ENCODE results near the gene NNMT. TPM values are rescaled to one million over a fixed set of nuclear protein-coding genes. Genes with fewer than 3 reads are reported as not detected.
A peak's percentile ranks its signal among the peaks of the same experiment; 100 is the strongest.

Gene NNMT
- total RNA-seq, 1 experiment from 2014 or later, result not detected

GRCh38 chr11:114301927-114302326 lies 5.7 kb downstream of the NNMT start:
- H3K27me3 ChIP-seq (ENCODE audit: control insufficient read depth, insufficient read depth, low read length), result no peaks in the 10 kb centered on the region
- no peak overlapping the region for H3K4me3 ChIP-seq (ENCODE audit: insufficient read depth, low read depth, low read length)
- no peak for DNase-seq
- no peaks in the 10 kb centered on the region for H3K36me3 ChIP-seq (replicated peaks; ENCODE audit: control insufficient read depth, insufficient read depth, low read length)

DNA sequence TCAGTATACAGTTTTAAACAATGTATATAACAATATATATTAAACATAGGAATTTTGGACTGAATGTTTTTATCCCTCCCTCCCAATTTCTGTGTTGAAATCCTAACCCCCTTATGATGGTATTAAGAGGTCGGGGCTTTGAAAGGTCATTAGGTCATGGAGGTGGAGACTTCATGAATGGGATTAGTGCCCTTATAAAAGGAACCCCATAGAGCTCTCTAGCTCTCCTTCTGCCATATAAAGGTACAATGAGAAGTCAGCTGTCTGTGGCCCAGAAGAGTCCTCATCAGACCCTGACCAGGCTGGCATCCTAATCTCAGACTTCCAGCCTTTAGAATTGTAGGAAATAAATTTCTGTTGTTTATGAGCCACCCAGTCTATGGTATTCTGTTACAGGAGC lies 6.5 kb downstream of the NNMT start:
- Histone ChIP-seq H3K36me3 (replicated peaks; ENCODE audit: control insufficient read depth, insufficient read depth, low read length) (no peaks in the 10 kb centered on the region), H3K4me3 (ENCODE audit: insufficient read depth, low read depth, low read length) (no peak overlapping the region)
- DNase-seq, result no peak

GRCh38 chr11:114304065-114304464 lies 7.9 kb downstream of the NNMT start:
- H3K36me3 ChIP-seq (replicated peaks; ENCODE audit: control insufficient read depth, insufficient read depth, low read length), result no peaks in the 10 kb centered on the region

More for the DNA sequence above, 6.5 kb downstream of the NNMT start:
- H3K27me3 ChIP-seq (ENCODE audit: control insufficient read depth, insufficient read depth, low read length), result no peaks in the 10 kb centered on the region

DNA sequence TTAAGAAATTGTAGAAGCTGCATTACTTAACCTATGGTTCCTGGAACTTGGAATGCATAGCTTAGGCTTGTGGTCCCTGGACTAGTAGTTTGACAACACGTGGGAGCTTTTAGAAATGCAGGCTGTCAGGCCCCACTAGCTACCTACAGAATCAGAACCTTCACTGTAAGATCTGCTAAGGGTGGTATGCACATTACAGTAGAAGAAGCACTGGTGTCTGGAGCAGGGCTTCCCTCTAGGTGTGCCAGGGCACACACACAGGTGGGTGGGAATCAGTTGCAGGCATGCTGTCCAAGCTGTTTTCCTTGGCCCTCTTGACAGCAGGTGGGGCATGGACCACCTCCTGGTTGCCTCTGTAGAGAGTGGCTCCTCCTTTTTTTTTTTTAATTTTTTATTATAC lies 8.8 kb downstream of the NNMT start:
- Histone ChIP-seq H3K4me3 (ENCODE audit: insufficient read depth, low read depth, low read length) (no peak overlapping the region), H3K27me3 (ENCODE audit: control insufficient read depth, insufficient read depth, low read length) (no peaks in the 10 kb centered on the region), H3K36me3 (replicated peaks; ENCODE audit: control insufficient read depth, insufficient read depth, low read length) (no peaks in the 10 kb centered on the region)
- DNase-seq, result no peak

More at GRCh38 chr11:114304065-114304464, 7.9 kb downstream of the NNMT start:
- no peaks in the 10 kb centered on the region for H3K27me3 ChIP-seq (ENCODE audit: control insufficient read depth, insufficient read depth, low read length)
- H3K4me3 ChIP-seq (ENCODE audit: insufficient read depth, low read depth, low read length), result no peak overlapping the region
- DNase-seq, result no peak

- Histone ChIP-seq H3K4me3 (ENCODE audit: insufficient read depth, low read depth, low read length) (no peak overlapping the region), H3K27me3 (ENCODE audit: control insufficient read depth, insufficient read depth, low read length) (no peaks in the 10 kb centered on the region), H3K36me3 (replicated peaks; ENCODE audit: control insufficient read depth, insufficient read depth, low read length) (no peaks in the 10 kb centered on the region)
- DNase-seq, result no peak
These were observed 11.5 kb downstream of the NNMT start for GRCh38 chr11:114307524-114308203.

- no peak overlapping the region for H3K4me3 ChIP-seq (ENCODE audit: insufficient read depth, low read depth, low read length)
- H3K36me3 ChIP-seq (replicated peaks; ENCODE audit: control insufficient read depth, insufficient read depth, low read length), result no peaks in the 10 kb centered on the region
- H3K27me3 ChIP-seq (ENCODE audit: control insufficient read depth, insufficient read depth, low read length), result no peaks in the 10 kb centered on the region
- no peak for DNase-seq
These were observed 12.5 kb downstream of the NNMT start for GRCh38 chr11:114308689-114309089.

- Histone ChIP-seq H3K36me3 (replicated peaks; ENCODE audit: control insufficient read depth, insufficient read depth, low read length) (no peaks in the 10 kb centered on the region), H3K4me3 (ENCODE audit: insufficient read depth, low read depth, low read length) (no peak overlapping the region), H3K27me3 (ENCODE audit: control insufficient read depth, insufficient read depth, low read length) (no peaks in the 10 kb centered on the region)
- no peak for DNase-seq
These were observed 13.3 kb downstream of the NNMT start for GRCh38 chr11:114309517-114309916.

DNA sequence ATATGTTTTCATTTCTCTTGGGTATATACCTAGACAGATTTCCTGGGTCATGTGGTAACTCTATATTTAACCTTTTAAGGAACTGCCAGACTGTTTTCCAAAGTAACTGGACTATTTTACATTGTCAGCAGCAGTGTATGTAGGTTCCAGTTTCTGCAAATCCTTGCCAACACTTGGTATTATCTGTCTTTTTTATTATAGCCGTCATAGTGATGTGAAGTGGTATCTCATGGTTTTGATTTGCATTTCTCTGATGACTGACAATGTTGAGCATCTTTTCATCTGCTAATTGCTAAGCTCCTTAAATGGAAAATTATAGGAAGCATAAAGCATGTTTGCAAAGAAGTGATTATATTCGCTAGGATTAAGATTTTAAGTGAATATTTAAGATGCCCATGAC lies 13.9 kb downstream of the NNMT start:
- no peak for DNase-seq
- H3K36me3 ChIP-seq (replicated peaks; ENCODE audit: control insufficient read depth, insufficient read depth, low read length), result no peaks in the 10 kb centered on the region
- H3K27me3 ChIP-seq (ENCODE audit: control insufficient read depth, insufficient read depth, low read length), result no peaks in the 10 kb centered on the region
- no peak overlapping the region for H3K4me3 ChIP-seq (ENCODE audit: insufficient read depth, low read depth, low read length)

- H3K36me3 ChIP-seq (replicated peaks; ENCODE audit: control insufficient read depth, insufficient read depth, low read length), result no peaks in the 10 kb centered on the region
- H3K27me3 ChIP-seq (ENCODE audit: control insufficient read depth, insufficient read depth, low read length), result no peaks in the 10 kb centered on the region
- DNase-seq, result no peak
- no peak overlapping the region for H3K4me3 ChIP-seq (ENCODE audit: insufficient read depth, low read depth, low read length)
These were observed 15.7 kb downstream of the NNMT start for GRCh38 chr11:114311946-114312345.

DNA sequence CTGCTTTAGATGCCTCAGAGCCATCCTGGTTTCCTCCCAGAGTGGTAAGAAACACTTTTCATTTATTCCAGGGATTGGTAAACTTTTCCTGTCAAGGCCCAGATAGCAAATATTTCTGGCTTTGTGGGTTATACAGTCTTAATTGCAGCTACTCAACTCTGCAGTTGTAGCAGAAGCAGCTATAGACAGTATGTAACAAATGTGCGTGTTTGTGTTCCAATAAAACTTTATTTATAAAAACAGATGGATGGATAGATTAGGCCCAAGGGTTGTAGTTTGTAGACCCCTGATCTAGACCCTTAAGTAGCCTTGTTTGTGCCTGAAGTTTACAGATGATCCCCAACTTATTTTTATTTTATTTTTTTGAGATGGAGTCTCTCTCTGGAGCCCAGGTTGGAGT lies 17.9 kb downstream of the NNMT start:
- Histone ChIP-seq H3K36me3 (replicated peaks; ENCODE audit: control insufficient read depth, insufficient read depth, low read length) (no peaks in the 10 kb centered on the region), H3K27me3 (ENCODE audit: control insufficient read depth, insufficient read depth, low read length) (no peaks in the 10 kb centered on the region), H3K4me3 (ENCODE audit: insufficient read depth, low read depth, low read length) (no peak overlapping the region)
- DNase-seq, result no peak

DNA sequence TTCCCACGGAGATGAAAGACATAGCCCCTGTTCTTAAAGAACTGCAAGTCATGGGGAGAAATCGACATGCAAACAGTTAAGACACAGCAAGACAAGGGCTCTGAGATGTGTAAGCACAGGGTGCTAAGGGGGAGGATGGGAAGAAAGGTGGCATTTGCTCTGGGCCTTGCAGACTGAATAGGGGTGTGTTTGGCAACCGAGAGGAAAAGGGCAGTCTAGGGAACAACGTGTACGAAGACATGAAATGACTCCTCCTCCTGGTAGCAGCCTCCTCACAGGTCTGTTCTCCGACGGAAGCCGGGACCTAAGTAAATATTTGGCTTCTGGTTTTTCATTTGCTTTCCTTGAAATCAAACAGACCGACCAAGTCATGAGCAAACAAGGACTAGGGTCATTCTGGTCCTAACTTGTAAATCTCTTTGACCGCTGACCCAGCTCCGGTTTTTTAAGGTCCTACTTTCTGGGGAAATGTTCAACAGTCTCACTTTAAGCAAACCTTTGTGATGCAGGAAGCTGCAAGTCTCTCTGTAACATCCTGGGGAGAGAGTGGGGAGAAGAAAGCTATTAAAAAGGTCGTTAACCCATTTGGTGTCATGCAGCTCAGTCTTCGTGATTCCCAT lies 19.7 kb downstream of the NNMT start:
- no peaks in the 10 kb centered on the region for H3K27me3 ChIP-seq (ENCODE audit: control insufficient read depth, insufficient read depth, low read length)
- H3K4me3 ChIP-seq (ENCODE audit: insufficient read depth, low read depth, low read length), result no peak overlapping the region
- DNase-seq, result peak; percentile 31
- no peaks in the 10 kb centered on the region for H3K36me3 ChIP-seq (replicated peaks; ENCODE audit: control insufficient read depth, insufficient read depth, low read length)

GRCh38 chr11:114316980-114317786 lies 21.0 kb downstream of the NNMT start:
- DNase-seq, result no peak
- Histone ChIP-seq H3K36me3 (replicated peaks; ENCODE audit: control insufficient read depth, insufficient read depth, low read length) (no peaks in the 10 kb centered on the region), H3K4me3 (ENCODE audit: insufficient read depth, low read depth, low read length) (no peak overlapping the region), H3K27me3 (ENCODE audit: control insufficient read depth, insufficient read depth, low read length) (no peaks in the 10 kb centered on the region)

- DNase-seq, result peak; percentile 54
- no peaks in the 10 kb centered on the region for H3K27me3 ChIP-seq (ENCODE audit: control insufficient read depth, insufficient read depth, low read length)
- H3K4me3 ChIP-seq (ENCODE audit: insufficient read depth, low read depth, low read length), result no peak overlapping the region
- no peaks in the 10 kb centered on the region for H3K36me3 ChIP-seq (replicated peaks; ENCODE audit: control insufficient read depth, insufficient read depth, low read length)
These were observed 21.6 kb downstream of the NNMT start for GRCh38 chr11:114317787-114318137.

DNA sequence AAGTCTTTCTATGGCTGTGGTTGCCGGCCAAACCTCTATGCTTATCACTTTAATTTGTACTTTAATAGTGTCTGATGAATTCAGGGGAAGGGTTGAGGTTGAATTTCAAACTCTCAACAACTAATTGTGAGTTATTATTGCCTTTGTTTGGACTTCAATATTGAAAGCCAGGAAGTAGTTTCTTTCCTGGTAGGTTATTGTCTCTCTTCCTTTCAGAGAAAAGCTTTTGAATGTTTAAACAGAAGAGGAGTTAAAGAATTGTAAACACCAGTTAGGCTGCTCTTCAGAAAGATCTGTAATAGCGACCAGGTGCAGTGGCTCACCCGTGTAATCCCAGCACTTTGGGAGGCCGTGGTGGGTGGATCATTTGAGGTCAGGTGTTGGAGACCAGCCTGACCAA lies 22.2 kb downstream of the NNMT start:
- no peak overlapping the region for H3K4me3 ChIP-seq (ENCODE audit: insufficient read depth, low read depth, low read length)
- no peaks in the 10 kb centered on the region for H3K27me3 ChIP-seq (ENCODE audit: control insufficient read depth, insufficient read depth, low read length)
- H3K36me3 ChIP-seq (replicated peaks; ENCODE audit: control insufficient read depth, insufficient read depth, low read length), result no peaks in the 10 kb centered on the region
- no peak for DNase-seq

GRCh38 chr11:114319716-114320328 lies 23.6 kb downstream of the NNMT start:
- no peak overlapping the region for H3K4me3 ChIP-seq (ENCODE audit: insufficient read depth, low read depth, low read length)
- H3K27me3 ChIP-seq (ENCODE audit: control insufficient read depth, insufficient read depth, low read length), result no peaks in the 10 kb centered on the region
- no peak for DNase-seq
- no peaks in the 10 kb centered on the region for H3K36me3 ChIP-seq (replicated peaks; ENCODE audit: control insufficient read depth, insufficient read depth, low read length)
